AG10803 (cell line): ENCODE measurements around the gene CRYZL1.
"Not testable (repeated sequence)": the region's sequence is repeated elsewhere in the genome, so short reads cannot be mapped to it uniquely, and the experiment has no call there.

Experiments
- DNase-seq: peaks from one replicate; pipeline ENCODE4 v3.0.0; 2010; ENCODE audit warnings: low read depth
- H3K4me3 ChIP-seq: 2 replicates; pipeline ENCODE4 v1.5.1; 2011; ENCODE audit warnings: mild to moderate bottlenecking, low read length, control low read depth
- CTCF ChIP-seq: conservative IDR thresholded peaks from 2 replicates; pipeline ENCODE4 v1.5.1; 2011; ENCODE audit warnings: mild to moderate bottlenecking, low read length, control low read depth, inconsistent platforms

The CRYZL1 gene

GRCh38 chr21:33684068-33684467 is 42.5 kb upstream of the CRYZL1 start:
- DNase-seq, result no peak
- no peak for TF ChIP-seq CTCF
- H3K4me3 ChIP-seq, result no peak overlapping the region

GRCh38 chr21:33682992-33683627 is 41.6 kb upstream of the CRYZL1 start:
- no peak overlapping the region for H3K4me3 ChIP-seq
- DNase-seq, result peak; percentile 91
- TF ChIP-seq CTCF, result no peak

GRCh38 chr21:33680870-33681269 is 39.3 kb upstream of the CRYZL1 start:
- no peak overlapping the region for H3K4me3 ChIP-seq
- no peak for TF ChIP-seq CTCF
- no peak for DNase-seq

- no peak for TF ChIP-seq CTCF
- no peak overlapping the region for H3K4me3 ChIP-seq
- no peak for DNase-seq
Measured at GRCh38 chr21:33677450-33677849, 35.9 kb upstream of the CRYZL1 start.

GRCh38 chr21:33676666-33677065 is 35.1 kb upstream of the CRYZL1 start:
- not testable (repeated sequence) for H3K4me3 ChIP-seq, DNase-seq

- no peak for DNase-seq
- H3K4me3 ChIP-seq, result no peak overlapping the region
- TF ChIP-seq CTCF, result no peak
Measured at GRCh38 chr21:33674226-33674625, 32.7 kb upstream of the CRYZL1 start.

- no peak for DNase-seq
- no peak for TF ChIP-seq CTCF
- no peak overlapping the region for H3K4me3 ChIP-seq
Measured at GRCh38 chr21:33673473-33673872, 31.9 kb upstream of the CRYZL1 start.
